Measurements from ENCODE around the gene ADAMTS12. TPM values are rescaled to one million over a fixed set of nuclear protein-coding genes. Genes with fewer than 3 reads are reported as not detected.

The ADAMTS12 gene
- polyA plus RNA-seq, 1 donor from 2014 or later = 0.07 TPM

GRCh38 chr5:33738097-33738496 is 153.7 kb downstream of the ADAMTS12 start (continued):
- TF ChIP-seq CTCF (IDR thresholded peaks at IDR 0.05; ENCODE audit: poor library complexity, severe bottlenecking) = no peak

GRCh38 chr5:33737697-33738096 is 154.1 kb downstream of the ADAMTS12 start:
- H3K9me3 ChIP-seq (ENCODE audit: low read length) = no peaks in the 10 kb centered on the region
- no peaks in the 10 kb centered on the region for H4K20me1 ChIP-seq (ENCODE audit: insufficient read depth)
- no peaks in the 10 kb centered on the region for H3K79me2 ChIP-seq (replicated peaks; ENCODE audit: insufficient read depth, low read length)
- H3K27me3 ChIP-seq (ENCODE audit: insufficient read depth, low read depth, low read length) = no peaks in the 10 kb centered on the region
- H3K4me2 ChIP-seq (ENCODE audit: low read length) = no peak overlapping the region
- no peak overlapping the region for H2AFZ ChIP-seq (ENCODE audit: low read depth, low read length)
- H3K4me3 ChIP-seq (ENCODE audit: low read length) = no peak overlapping the region
- no peaks in the 10 kb centered on the region for H3K36me3 ChIP-seq (ENCODE audit: insufficient read depth, low read length)
- H3K9me2 ChIP-seq (ENCODE audit: insufficient read depth, low read length) = no peaks in the 10 kb centered on the region
- TF ChIP-seq TAF1 (IDR thresholded peaks at IDR 0.05; ENCODE audit: low read depth) = no peak
- H3K27ac ChIP-seq (ENCODE audit: low read length) = no peak overlapping the region
- H3F3A ChIP-seq (ENCODE audit: insufficient read depth, low read length, poor library complexity, severe bottlenecking) = no peaks in the 10 kb centered on the region
- H3K9ac ChIP-seq (ENCODE audit: low read length) = no peak overlapping the region

- no peak for TF ChIP-seq REST (IDR thresholded peaks at IDR 0.05; ENCODE audit: borderline replicate concordance)
- TF ChIP-seq RAD21 (conservative IDR thresholded peaks at IDR 0.05) = no peak
- no peak for TF ChIP-seq MXI1 (conservative IDR thresholded peaks at IDR 0.05; ENCODE audit: poor library complexity, severe bottlenecking)
- no peak for TF ChIP-seq CTCF (IDR thresholded peaks at IDR 0.05; ENCODE audit: poor library complexity, severe bottlenecking)
- TF ChIP-seq EZH2 (IDR thresholded peaks at IDR 0.05; ENCODE audit: borderline replicate concordance, insufficient read depth, low read length, poor library complexity, severe bottlenecking) = no peak
- no peak for TF ChIP-seq EP300 (conservative IDR thresholded peaks at IDR 0.05; ENCODE audit: poor library complexity, severe bottlenecking)
- no peak for TF ChIP-seq POLR2AphosphoS5 (IDR thresholded peaks at IDR 0.05)
- no peak for TF ChIP-seq TAF1 (IDR thresholded peaks at IDR 0.05; ENCODE audit: low read depth)
- TF ChIP-seq SMC3 (conservative IDR thresholded peaks at IDR 0.05; ENCODE audit: poor library complexity) = no peak
Measured at GRCh38 chr5:33737284-33737683, 154.5 kb downstream of the ADAMTS12 start.

More at GRCh38 chr5:33737284-33737683, 154.5 kb downstream of the ADAMTS12 start:
- Histone ChIP-seq H4K20me1 (ENCODE audit: insufficient read depth) (no peaks in the 10 kb centered on the region), H3K4me2 (ENCODE audit: low read length) (no peak overlapping the region), H3K9ac (ENCODE audit: low read length) (no peak overlapping the region), H3K9me2 (ENCODE audit: insufficient read depth, low read length) (no peaks in the 10 kb centered on the region), H3K36me3 (ENCODE audit: insufficient read depth, low read length) (no peaks in the 10 kb centered on the region), H3K27ac (ENCODE audit: low read length) (no peak overlapping the region), H3K27me3 (ENCODE audit: insufficient read depth, low read depth, low read length) (no peaks in the 10 kb centered on the region), H3K4me3 (ENCODE audit: low read length) (no peak overlapping the region), H3F3A (ENCODE audit: insufficient read depth, low read length, poor library complexity, severe bottlenecking) (no peaks in the 10 kb centered on the region), H3K79me2 (replicated peaks; ENCODE audit: insufficient read depth, low read length) (no peaks in the 10 kb centered on the region), H2AFZ (ENCODE audit: low read depth, low read length) (no peak overlapping the region), H3K9me3 (ENCODE audit: low read length) (no peaks in the 10 kb centered on the region)

All from neural cell (in vitro differentiated cells).